GM10266 (cell line): ENCODE measurements around the gene ZEB1.

Experiments used
- DNase-seq: peaks from one replicate; pipeline ENCODE4 v3.0.0; 2012; ENCODE audit errors: extremely low spot score
- TF ChIP-seq, protein P1 (sequence below): IDR thresholded peaks from 2 replicates; pipeline ENCODE4 v1.5.1; 2012; ENCODE audit warnings: mild to moderate bottlenecking, low read depth; ENCODE audit not compliant: control insufficient read depth, insufficient read depth; ENCODE audit errors: missing control alignments

Gene ZEB1

DNA sequence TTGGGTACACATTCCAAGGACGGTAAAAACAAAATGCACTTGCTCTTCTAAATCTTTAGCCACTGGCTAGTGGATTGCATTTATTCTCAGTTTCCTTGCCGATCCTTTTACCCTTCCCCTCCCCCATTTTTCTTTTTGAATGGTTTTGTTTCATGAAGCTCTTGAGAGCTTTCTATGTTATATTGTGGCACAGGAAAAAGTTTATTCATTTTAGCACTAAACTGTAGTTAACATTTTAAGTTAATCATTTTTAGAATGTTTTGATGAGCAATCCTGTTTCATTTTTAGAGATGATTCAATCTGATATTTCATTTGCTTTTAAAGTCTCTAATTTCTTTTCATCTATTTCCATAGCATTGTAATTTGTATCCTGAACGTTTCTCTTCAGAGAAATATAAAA lies 24.0 kb downstream of the ZEB1 start:
- no peak for DNase-seq
- TF ChIP-seq, protein P1, sequence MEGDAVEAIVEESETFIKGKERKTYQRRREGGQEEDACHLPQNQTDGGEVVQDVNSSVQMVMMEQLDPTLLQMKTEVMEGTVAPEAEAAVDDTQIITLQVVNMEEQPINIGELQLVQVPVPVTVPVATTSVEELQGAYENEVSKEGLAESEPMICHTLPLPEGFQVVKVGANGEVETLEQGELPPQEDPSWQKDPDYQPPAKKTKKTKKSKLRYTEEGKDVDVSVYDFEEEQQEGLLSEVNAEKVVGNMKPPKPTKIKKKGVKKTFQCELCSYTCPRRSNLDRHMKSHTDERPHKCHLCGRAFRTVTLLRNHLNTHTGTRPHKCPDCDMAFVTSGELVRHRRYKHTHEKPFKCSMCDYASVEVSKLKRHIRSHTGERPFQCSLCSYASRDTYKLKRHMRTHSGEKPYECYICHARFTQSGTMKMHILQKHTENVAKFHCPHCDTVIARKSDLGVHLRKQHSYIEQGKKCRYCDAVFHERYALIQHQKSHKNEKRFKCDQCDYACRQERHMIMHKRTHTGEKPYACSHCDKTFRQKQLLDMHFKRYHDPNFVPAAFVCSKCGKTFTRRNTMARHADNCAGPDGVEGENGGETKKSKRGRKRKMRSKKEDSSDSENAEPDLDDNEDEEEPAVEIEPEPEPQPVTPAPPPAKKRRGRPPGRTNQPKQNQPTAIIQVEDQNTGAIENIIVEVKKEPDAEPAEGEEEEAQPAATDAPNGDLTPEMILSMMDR: no peak

DNA sequence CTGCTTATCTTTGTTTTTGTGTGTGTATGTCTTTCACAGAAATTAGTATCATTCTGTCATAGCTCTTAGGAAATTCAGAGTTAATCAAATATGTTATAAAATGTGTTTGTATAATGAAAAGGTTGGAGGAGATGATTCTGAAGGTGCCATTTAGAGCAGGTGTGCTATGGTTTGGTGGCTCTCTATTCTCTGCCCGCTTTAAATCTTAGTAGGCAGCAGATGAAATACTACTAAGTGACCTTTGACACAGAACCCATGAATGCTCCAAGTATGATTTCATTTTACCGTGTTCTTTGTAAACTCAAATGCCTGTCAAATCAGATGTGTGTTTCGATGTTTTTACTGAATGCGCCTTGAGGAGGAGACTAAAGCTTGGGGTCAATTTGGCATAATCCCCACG lies 24.5 kb downstream of the ZEB1 start:
- TF ChIP-seq, protein P1: no peak
- DNase-seq: no peak

DNA sequence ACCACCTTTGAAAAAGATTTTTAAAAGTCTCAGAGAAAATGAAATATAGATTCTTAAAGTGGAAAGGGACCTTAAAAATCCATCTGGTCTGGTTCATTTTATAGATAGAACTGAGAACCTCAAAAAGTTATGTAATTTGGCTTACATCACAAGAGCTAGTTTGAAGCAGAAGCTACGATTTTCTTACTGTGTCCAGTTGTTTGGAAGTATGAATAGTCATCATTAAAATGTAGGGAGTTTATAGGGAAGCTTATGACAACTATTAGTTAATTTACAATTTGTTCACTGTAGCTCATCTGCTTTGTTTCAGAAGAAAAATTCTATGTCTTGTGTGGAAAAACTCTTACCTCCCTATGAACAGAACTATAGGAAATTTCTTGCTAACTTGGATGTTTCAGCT lies 26.9 kb downstream of the ZEB1 start:
- no peak for DNase-seq
- TF ChIP-seq, protein P1: no peak

DNA sequence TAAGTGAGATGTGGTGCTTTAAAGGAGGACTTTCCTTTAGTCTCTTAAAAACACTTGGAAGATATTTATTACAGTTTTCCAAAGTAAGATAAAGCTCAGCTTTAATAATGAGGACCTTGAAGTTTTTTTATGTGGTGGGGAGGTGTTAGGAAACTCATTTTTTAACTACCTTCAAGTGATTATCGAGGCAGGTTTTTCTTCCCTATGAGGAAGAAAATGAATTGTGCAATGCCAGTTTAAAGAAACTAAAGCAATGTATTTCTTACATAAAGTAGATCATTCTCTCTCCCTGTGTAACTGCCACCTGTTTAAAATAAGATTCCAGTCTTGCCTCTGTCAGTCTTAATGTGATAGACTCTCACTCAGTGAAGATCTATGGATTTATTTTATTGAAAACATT lies 27.9 kb downstream of the ZEB1 start:
- TF ChIP-seq, protein P1: no peak
- DNase-seq: no peak

DNA sequence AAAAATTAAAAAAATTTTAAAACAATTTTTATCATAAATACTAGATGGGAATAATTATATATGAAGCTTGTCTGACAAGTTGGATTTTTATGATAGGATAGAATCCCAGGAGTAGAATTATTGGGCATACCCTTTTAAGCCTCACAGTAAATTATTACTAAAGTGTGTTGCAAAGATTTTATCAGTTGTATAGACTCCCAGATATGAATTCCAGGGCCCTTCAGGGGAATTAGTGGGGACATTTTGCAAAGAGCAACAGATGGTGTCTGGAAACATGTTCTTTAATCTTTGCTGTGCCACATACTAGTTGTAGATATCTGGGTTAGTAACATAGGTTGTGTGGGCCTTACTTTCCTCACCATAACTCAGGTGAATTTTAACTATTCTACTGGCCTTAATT lies 28.7 kb downstream of the ZEB1 start:
- no peak for DNase-seq
- TF ChIP-seq, protein P1: no peak

DNA sequence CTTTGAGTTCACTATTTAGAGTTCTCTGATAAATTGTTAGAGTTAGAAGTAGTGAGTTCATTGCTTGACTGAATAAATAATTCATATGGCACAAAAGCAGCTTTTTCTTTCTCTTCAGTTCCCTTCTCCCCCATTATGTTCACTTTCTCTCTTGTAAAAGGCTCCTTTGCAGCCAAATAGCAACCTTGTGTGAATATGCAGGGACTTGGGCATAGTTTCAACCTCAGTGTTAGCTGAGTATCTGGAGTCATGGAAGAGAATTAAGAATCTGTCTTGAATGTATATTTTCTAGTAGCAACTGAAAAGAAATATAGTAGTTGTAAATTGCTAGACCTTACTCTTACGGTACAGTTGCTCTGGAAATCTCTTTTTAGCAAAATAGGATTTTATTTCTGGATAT lies 31.9 kb downstream of the ZEB1 start:
- no peak for DNase-seq
- TF ChIP-seq, protein P1: no peak

DNA sequence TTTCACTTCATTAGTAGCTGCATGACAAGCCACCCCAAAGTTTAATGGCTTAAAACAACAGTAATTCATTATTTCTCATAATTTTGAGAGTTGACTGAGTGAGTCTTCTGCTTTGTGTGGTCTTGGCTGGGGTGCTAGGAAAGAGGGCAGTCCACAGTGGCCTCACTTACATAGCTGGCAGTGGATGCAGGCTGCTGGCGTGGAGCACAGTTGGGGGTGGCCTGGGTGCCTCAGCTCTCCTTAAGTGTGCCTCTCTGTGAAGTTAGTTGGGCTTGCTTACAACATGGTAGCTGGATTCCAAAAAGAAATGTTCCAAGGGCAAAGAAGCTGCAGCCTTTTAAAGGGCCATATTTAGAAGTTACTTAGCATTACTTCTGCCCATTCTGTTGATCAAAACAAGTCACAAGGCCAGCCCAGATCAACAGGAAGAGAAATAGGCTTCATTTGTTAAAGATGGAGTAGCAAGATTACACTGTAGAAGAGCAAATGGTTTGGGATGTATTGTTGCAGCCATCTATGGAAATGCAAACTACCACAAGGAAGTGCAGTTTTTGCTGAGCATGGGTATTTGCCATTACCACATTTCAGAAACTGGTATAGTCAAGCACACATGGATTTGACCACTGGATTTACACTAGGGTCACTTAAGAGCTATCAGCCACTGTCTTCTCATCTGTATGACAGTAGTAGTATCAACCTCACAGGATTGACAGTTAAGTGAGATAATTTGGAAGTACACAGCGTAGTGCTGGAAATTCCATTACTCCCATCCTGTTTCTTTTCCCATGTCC lies 33.6 kb downstream of the ZEB1 start:
- TF ChIP-seq, protein P1: no peak
- no peak for DNase-seq
